Natural killer cell (primary cell): ENCODE data around the gene COL4A1. TPM values are rescaled to one million over a fixed set of nuclear protein-coding genes. Genes with fewer than 3 reads are reported as not detected.

Experiments used
- ATAC-seq, 3 donors: fragments of 150-1000 bp in 2 of 3; fragments of 200-7000 bp in 1 of 3; cut with Tn5 transposase; 1 replicate in 1 of 3; 2 replicates in 2 of 3; pipeline ENCODE4 v1.10.0; 2021; ENCODE audit warnings: mild to moderate bottlenecking in 2 of 3, moderate library complexity in 2 of 3
- DNase-seq, 2 donors: peaks; one replicate each; pipeline versions ENCODE4 v3.0.0 to v3.0.0-alpha.2; 2013 to 2021; ENCODE audit warnings: mixed read lengths in 1 of 2
- H3K27ac ChIP-seq: one replicate; pipeline ENCODE4 v1.5.1; 2013; ENCODE audit warnings: mild to moderate bottlenecking, low read length
- H3K27me3 ChIP-seq: one replicate; pipeline ENCODE4 v1.6.1; 2013; ENCODE audit warnings: low read length; ENCODE audit not compliant: control insufficient read depth, insufficient read depth
- H3K36me3 ChIP-seq: one replicate; pipeline ENCODE4 v1.6.1; 2013; ENCODE audit warnings: low read length; ENCODE audit not compliant: control insufficient read depth, insufficient read depth
- H3K4me1 ChIP-seq: one replicate; pipeline ENCODE4 v1.6.1; 2013; ENCODE audit warnings: low read length; ENCODE audit not compliant: control insufficient read depth, insufficient read depth
- H3K4me3 ChIP-seq: one replicate; pipeline ENCODE4 v1.5.1; 2013; ENCODE audit warnings: low read length
- H3K9me3 ChIP-seq: one replicate; pipeline ENCODE4 v1.6.1; 2013; ENCODE audit warnings: low read length; ENCODE audit not compliant: control insufficient read depth, insufficient read depth
- H3K27ac Mint-ChIP-seq, 2 donors: one replicate each; pipeline ENCODE4 v1.8.0; 2022; ENCODE audit warnings: mild to moderate bottlenecking in 2 of 2, mixed read lengths in 2 of 2, moderate library complexity in 1 of 2
- H3K27me3 Mint-ChIP-seq, 2 donors: one replicate each; pipeline ENCODE4 v1.8.0; 2022; ENCODE audit warnings: low read depth in 2 of 2, mixed read lengths in 2 of 2
- H3K36me3 Mint-ChIP-seq: one replicate; pipeline ENCODE4 v1.8.0; 2022; ENCODE audit warnings: mixed read lengths
- H3K4me1 Mint-ChIP-seq, 2 donors: one replicate each; pipeline ENCODE4 v1.8.0; 2022; ENCODE audit warnings: mixed read lengths in 2 of 2
- H3K4me3 Mint-ChIP-seq: one replicate; pipeline ENCODE4 v1.8.0; 2022; ENCODE audit warnings: mild to moderate bottlenecking, moderate library complexity, mixed read lengths
- H3K9me3 Mint-ChIP-seq, 2 donors: one replicate each; pipeline ENCODE4 v1.8.0; 2022; ENCODE audit warnings: mixed read lengths in 2 of 2
- CTCF ChIP-seq: fragments of 200-600 bp; IDR thresholded peaks from one replicate; pipeline ENCODE4 v1.8.0; 2022; ENCODE audit warnings: antibody characterized with exemption
- WGBS: methylation state at CpG from one replicate; pipeline ENCODE4 v1.1.7; 2013; ENCODE audit warnings: missing lambda C conversion rate; ENCODE audit not compliant: insufficient coverage; 5-methylcytosine and 5-hydroxymethylcytosine counted together
- intact Hi-C: fragments of 100-400 bp; cut with micrococcal nuclease; formaldehyde crosslinking; loops from one replicate; pipeline ENCODE4 v1.14.2; 2022
- total RNA-seq, 4 donors: library from RNA; stranded (reverse); fragments of 120-200 nt in 1 of 4; gene quantifications; one replicate each; pipeline versions ENCODE4 v1.2.3 to v1.2.4, GENCODE V29; 2013 to 2022

Gene COL4A1
- total RNA-seq, 3 donors from 2014 or later (not counting 1 experiment from before 2014, with no cell fraction given) = not detected

- no peaks in the 10 kb centered on the region for H3K36me3 Mint-ChIP-seq
- peaks cover 3 to 5% of the 10 kb centered on the region in 2 donors for H3K27me3 Mint-ChIP-seq
- H3K4me3 ChIP-seq = no peak overlapping the region
- DNase-seq (no peak), ATAC-seq (no peak)
- no peaks in the 10 kb centered on the region for H3K4me1 Mint-ChIP-seq
- no peaks in the 10 kb centered on the region for H3K9me3 ChIP-seq
- no peaks in the 10 kb centered on the region for H3K27me3 ChIP-seq
- H3K9me3 Mint-ChIP-seq = no peaks in the 10 kb centered on the region
- no peaks in the 10 kb centered on the region for H3K36me3 ChIP-seq
- intact Hi-C loops = no loop called here
- H3K4me1 ChIP-seq = no peaks in the 10 kb centered on the region
- no peak overlapping the region for H3K4me3 Mint-ChIP-seq
- TF ChIP-seq CTCF = no peak
- no peak overlapping the region for H3K27ac Mint-ChIP-seq
- WGBS = 95% methylated on average over 17 of the region's 17 CpGs
- H3K27ac ChIP-seq = no peak overlapping the region
These were observed 154.6 kb downstream of the COL4A1 start for GRCh38 chr13:110152351-110152750.

- no peak for TF ChIP-seq CTCF
- intact Hi-C loops = no loop called here
- ATAC-seq (no peak), DNase-seq (no peak)
- Mint-ChIP-seq H3K4me1 (no peaks in the 10 kb centered on the region), H3K27me3 (peaks cover under 1 to 3% of the 10 kb centered on the region in 2 donors), H3K27ac (no peak overlapping the region), H3K9me3 (no peaks in the 10 kb centered on the region), H3K36me3 (no peaks in the 10 kb centered on the region), H3K4me3 (no peak overlapping the region)
- no peaks in the 10 kb centered on the region for H3K36me3 ChIP-seq
- no peaks in the 10 kb centered on the region for H3K9me3 ChIP-seq
- no peak overlapping the region for H3K4me3 ChIP-seq
- 95% methylated on average over 12 of the region's 12 CpGs for WGBS
- no peaks in the 10 kb centered on the region for H3K4me1 ChIP-seq
- H3K27me3 ChIP-seq = no peaks in the 10 kb centered on the region
- H3K27ac ChIP-seq = no peak overlapping the region
These were observed 155.5 kb downstream of the COL4A1 start for GRCh38 chr13:110151462-110151861.

GRCh38 chr13:110150384-110151101, 156.4 kb downstream of the COL4A1 start:
- Mint-ChIP-seq H3K27ac (no peak overlapping the region), H3K9me3 (no peaks in the 10 kb centered on the region), H3K27me3 (no peaks in the 10 kb centered on the region), H3K4me1 (no peaks in the 10 kb centered on the region), H3K36me3 (no peaks in the 10 kb centered on the region), H3K4me3 (no peak overlapping the region)
- Histone ChIP-seq H3K27me3 (no peaks in the 10 kb centered on the region), H3K27ac (no peak overlapping the region), H3K4me1 (no peaks in the 10 kb centered on the region), H3K9me3 (no peaks in the 10 kb centered on the region), H3K36me3 (no peaks in the 10 kb centered on the region), H3K4me3 (no peak overlapping the region)
- intact Hi-C loops = no loop called here
- DNase-seq = no peak
- ATAC-seq = no peak
- 92% methylated on average over 15 of the region's 15 CpGs for WGBS
- no peak for TF ChIP-seq CTCF

- intact Hi-C loops = no loop called here
These were observed 157.9 kb downstream of the COL4A1 start for GRCh38 chr13:110149036-110149435.

More at GRCh38 chr13:110149036-110149435, 157.9 kb downstream of the COL4A1 start:
- Histone ChIP-seq H3K9me3 (no peaks in the 10 kb centered on the region), H3K4me1 (no peaks in the 10 kb centered on the region), H3K27me3 (no peaks in the 10 kb centered on the region), H3K4me3 (no peak overlapping the region), H3K27ac (no peak overlapping the region), H3K36me3 (no peaks in the 10 kb centered on the region)
- no peak for TF ChIP-seq CTCF
- Mint-ChIP-seq H3K9me3 (no peaks in the 10 kb centered on the region), H3K4me1 (no peaks in the 10 kb centered on the region), H3K4me3 (no peak overlapping the region), H3K27me3 (no peaks in the 10 kb centered on the region), H3K36me3 (no peaks in the 10 kb centered on the region), H3K27ac (no peak overlapping the region)
- ATAC-seq (no peak), DNase-seq (no peak)
- WGBS = 91% methylated on average over 7 of the region's 7 CpGs
